Measurements from ENCODE around the gene SYP. TPM values are rescaled to one million over a fixed set of nuclear protein-coding genes. Genes with fewer than 3 reads are reported as not detected.

The SYP gene
- polyA plus RNA-seq, 6 donors from 2014 or later: 0.15 to 1.3 (median 0.47) TPM; not detected in 1

DNA sequence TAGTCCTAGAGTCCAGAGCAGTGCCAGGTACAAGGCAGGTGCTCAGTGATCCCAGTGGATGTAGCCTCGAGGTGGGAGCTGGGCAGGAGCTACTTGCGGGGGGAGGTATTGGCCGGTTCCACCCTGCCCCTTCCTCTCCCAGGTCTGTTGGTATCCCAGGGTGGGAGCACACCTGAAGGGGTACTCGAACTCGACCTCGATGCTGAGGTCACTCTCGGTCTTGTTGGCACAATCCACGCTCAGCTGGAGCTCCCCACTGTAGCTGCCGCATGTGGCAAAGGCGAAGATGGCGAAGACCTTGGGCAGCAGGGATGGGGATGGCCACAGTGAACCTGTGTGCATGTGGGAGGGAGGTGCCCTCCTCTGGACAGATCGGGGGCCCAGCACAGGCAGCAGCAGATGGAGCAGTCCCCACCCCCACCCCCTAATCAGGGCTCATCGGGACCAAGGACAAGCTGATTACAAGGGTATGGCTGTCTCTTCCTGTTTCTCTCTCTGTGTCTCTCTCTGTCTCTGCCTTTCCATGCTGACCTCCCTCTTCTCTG lies 2.4 kb downstream of the SYP start:
- no peaks in the 10 kb centered on the region for H3K36me3 Mint-ChIP-seq
- H3K4me3 Mint-ChIP-seq: peak overlapping the region in 2 of 8 donors; percentile 17 to 79
- DNase-seq (no peak), ATAC-seq (ENCODE audit: low read depth in 2 of 2) (no peak)
- no peak overlapping the region for H3K27ac Mint-ChIP-seq
- peaks cover 15 to 22% (median 18%) of the 10 kb centered on the region in 3 donors for H3K4me1 Mint-ChIP-seq
- H3K9me3 Mint-ChIP-seq: peaks cover 0 to 2% (median 0%) of the 10 kb centered on the region in 7 donors
- peaks cover 0 to 11% (median 0%) of the 10 kb centered on the region in 3 donors for H3K27me3 Mint-ChIP-seq

DNA sequence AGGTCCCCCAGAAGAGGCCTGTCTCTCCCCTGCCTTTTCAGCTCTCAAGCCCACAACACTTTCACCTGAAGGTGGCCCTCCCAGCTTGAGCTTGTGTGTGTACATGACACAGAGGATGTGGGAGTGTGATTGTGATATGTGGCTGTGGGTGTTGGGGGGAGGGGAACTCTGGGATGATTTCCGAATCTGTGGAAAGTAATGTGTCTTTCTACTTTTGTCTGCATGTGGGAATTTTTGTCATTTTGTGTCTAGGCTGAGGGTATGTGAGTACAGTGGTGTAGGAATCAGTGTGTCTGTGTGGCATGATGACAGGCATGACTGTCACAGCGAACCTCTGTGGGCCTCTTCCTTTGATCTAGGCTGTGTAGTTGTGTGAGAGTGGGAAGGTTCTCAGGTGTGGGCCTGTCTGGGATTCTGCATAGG lies 6.4 kb downstream of the SYP start:
- H3K9me3 Mint-ChIP-seq: peaks cover 0 to 2% (median 0%) of the 10 kb centered on the region in 7 donors
- H3K4me3 Mint-ChIP-seq: peak overlapping the region in 1 of 8 donors; percentile 82
- H3K27ac Mint-ChIP-seq: no peak overlapping the region
- no peak for DNase-seq
- H3K4me1 Mint-ChIP-seq: peaks cover 21 to 28% (median 22%) of the 10 kb centered on the region in 3 donors
- H3K27me3 Mint-ChIP-seq: peaks cover 0 to 9% (median 0%) of the 10 kb centered on the region in 3 donors
- ATAC-seq (ENCODE audit: low read depth in 2 of 2): no peak
- no peaks in the 10 kb centered on the region for H3K36me3 Mint-ChIP-seq

DNA sequence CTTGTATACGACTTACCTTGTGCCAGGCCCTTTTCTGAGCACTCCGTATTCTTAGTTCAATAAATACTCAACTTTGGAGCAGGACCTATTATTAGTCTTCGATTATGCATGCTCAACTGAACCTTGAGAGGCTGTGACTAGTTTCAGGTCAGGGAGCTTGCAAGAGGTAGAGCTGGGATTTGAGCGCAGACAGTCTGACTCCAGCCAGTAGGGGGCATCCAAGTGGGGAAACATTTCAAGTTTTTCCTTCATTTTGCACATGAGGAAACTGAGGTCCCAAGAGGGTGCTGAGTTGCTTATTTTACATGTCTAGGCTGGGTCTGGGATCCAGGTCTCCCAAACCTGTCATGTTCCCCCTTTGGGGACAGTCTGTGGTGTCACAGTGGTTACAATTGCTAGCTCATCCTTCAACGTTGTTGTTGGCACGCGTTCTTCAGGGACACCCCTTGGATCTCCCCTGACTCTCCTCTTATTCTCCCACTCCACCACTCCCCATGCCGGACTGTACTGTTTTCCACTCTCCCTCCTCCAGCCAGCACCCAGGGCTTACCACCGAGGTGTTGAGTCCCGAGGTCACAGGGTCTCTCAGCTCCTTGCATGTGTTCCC lies 7.2 kb downstream of the SYP start:
- Mint-ChIP-seq H3K9me3 (peaks cover 0 to 2% (median 0%) of the 10 kb centered on the region in 7 donors), H3K27ac (peak overlapping the region in 2 of 6 donors; percentile 23 to 59), H3K27me3 (peaks cover 0 to 2% (median 0%) of the 10 kb centered on the region in 3 donors), H3K36me3 (no peaks in the 10 kb centered on the region), H3K4me3 (peak overlapping the region in 4 of 8 donors; percentile 8 to 81 (median 50)), H3K4me1 (peaks cover 19 to 23% (median 20%) of the 10 kb centered on the region in 3 donors)
- DNase-seq (no peak), ATAC-seq (ENCODE audit: low read depth in 2 of 2) (no peak)

DNA sequence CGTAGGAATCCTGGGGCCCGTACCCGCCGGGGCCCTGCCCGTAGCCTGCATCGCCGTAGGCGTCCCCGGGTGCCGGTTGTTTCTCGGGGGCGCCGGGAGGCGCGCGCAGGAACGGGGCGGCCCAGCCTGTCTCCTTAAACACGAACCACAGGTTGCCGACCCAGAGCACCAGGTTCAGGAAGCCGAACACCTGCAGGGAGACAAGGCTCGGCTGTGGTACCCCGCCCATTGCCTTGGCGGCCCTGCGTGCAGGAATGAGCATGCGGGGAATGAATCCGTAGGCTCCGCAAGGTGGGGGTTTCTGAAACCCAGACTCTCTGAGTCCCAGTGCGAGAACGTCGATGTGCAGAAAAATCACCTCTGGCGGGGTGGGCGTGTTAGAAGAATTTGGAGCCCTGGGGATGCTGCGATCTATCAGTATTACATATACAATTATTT lies 8.4 kb downstream of the SYP start:
- peak overlapping the region in 4 of 6 donors; percentile 57 to 97 (median 90) for H3K27ac Mint-ChIP-seq
- H3K9me3 Mint-ChIP-seq: peaks cover 0 to 2% (median 0%) of the 10 kb centered on the region in 7 donors
- H3K36me3 Mint-ChIP-seq: no peaks in the 10 kb centered on the region
- ATAC-seq (ENCODE audit: low read depth in 2 of 2): peak; percentile 2 to 13
- no peak for DNase-seq
- peak overlapping the region; percentile 77 to 97 (median 94) for H3K4me3 Mint-ChIP-seq
- H3K4me1 Mint-ChIP-seq: peaks cover 20 to 27% (median 24%) of the 10 kb centered on the region in 3 donors
- no peaks in the 10 kb centered on the region for H3K27me3 Mint-ChIP-seq

DNA sequence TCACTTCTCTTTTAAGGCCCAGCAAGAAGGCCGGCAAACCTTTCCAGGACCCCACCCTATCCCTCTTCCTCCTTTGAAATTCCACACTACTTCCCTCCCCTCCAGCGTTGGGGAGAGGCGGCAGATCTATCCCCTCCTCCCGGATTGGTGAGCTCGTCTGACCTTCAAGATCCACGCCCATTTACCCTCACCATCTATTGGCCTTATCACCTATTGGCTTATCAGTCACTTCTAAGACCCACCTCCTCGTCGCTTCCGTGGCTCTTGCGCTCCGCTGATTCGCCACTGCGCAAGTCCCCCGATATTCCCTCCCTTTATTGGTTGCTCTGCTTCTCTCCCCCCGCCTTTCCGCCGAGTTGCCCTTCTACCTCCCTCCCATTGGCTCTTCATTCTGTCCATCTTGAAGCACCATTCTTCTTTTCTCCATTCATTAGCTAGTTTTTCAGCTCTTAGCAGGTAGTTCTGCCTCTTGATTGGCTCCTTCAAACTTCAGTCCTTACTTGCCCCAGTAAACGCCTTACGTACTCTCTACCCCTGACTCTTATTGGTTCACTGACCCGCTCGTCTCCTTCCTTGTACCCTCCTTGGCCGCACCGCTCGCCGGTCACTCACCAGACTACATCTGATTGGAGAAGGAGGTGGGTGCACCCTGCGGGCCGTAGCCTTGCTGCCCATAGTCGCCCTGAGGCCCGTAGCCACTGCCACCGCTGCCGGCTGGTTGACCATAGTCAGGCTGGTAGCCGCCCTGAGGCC lies 9.0 kb downstream of the SYP start:
- ATAC-seq (ENCODE audit: low read depth in 2 of 2) (peak; percentile 81 to 82), DNase-seq (peak; percentile 88)
- Mint-ChIP-seq H3K4me1 (peaks cover 24 to 28% (median 27%) of the 10 kb centered on the region in 3 donors), H3K9me3 (peaks cover 0 to 2% (median 0%) of the 10 kb centered on the region in 7 donors), H3K27ac (peak overlapping the region; percentile 86 to 97 (median 96)), H3K27me3 (no peaks in the 10 kb centered on the region), H3K4me3 (peak overlapping the region; percentile 77 to 97 (median 94)), H3K36me3 (no peaks in the 10 kb centered on the region)

DNA sequence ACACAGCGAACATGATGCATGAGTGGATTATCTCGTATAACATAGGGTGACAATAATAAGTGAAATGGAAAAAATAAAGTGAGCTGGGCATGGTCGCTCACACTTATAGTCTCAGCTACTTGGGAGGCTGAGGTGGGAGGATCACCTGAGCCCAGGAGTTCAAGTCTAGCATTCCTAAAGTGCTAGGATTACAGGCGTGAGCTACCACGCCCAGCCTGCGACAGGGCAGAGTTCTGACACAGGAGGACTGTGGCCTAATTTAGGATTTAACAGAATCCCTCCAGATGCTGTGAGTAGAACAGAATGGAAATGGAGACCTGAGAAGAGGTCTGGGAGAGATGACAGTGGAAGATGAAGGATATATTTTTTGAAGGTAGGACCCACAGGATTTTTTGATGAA lies 10.4 kb downstream of the SYP start:
- peaks cover 0 to 2% (median 0%) of the 10 kb centered on the region in 7 donors for H3K9me3 Mint-ChIP-seq
- no peak for ATAC-seq (ENCODE audit: low read depth in 2 of 2)
- no peaks in the 10 kb centered on the region for H3K36me3 Mint-ChIP-seq
- no peak for DNase-seq
- no peaks in the 10 kb centered on the region for H3K27me3 Mint-ChIP-seq
- peak overlapping the region in 6 of 8 donors; percentile 37 to 95 (median 89) for H3K4me3 Mint-ChIP-seq
- H3K4me1 Mint-ChIP-seq: peaks cover 29 to 38% (median 36%) of the 10 kb centered on the region in 3 donors
- peak overlapping the region; percentile 40 to 96 (median 74) for H3K27ac Mint-ChIP-seq

DNA sequence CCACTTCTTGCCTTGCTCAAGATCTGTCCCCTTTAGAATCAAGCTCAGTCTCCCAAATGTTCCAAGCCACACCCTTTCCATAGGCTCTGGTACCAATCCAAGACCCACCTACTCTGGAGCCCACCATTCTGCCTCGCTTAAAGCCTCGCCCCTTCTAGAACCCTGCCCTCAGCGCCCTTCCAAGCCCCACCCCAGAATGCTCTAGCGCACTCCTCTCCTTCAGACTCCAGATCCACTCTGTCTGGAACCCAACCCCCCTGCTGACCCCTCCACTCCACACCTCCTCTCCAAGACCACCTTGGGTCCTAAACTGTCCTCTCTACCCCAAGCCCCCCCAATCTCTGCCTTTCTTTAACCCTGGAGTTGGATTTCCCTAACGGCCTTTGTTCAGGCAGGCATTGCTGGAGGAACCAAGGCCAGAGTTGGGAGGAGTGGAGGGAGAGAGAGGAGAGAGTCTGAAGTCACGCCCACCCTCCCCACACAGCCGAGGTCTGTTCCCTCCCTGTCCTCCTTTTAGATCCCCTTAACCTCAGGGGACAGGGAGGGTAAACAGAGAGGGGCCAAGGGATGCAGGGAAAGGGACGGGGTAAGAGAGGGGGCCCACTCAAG lies 11.4 kb downstream of the SYP start:
- DNase-seq (no peak), ATAC-seq (ENCODE audit: low read depth in 2 of 2) (no peak)
- H3K27me3 Mint-ChIP-seq: no peaks in the 10 kb centered on the region
- peaks cover 32 to 45% (median 39%) of the 10 kb centered on the region in 3 donors for H3K4me1 Mint-ChIP-seq
- peak overlapping the region in 1 of 8 donors; percentile 85 for H3K4me3 Mint-ChIP-seq
- no peaks in the 10 kb centered on the region for H3K36me3 Mint-ChIP-seq
- peaks cover 0 to 2% (median 0%) of the 10 kb centered on the region in 7 donors for H3K9me3 Mint-ChIP-seq
- H3K27ac Mint-ChIP-seq: no peak overlapping the region

DNA sequence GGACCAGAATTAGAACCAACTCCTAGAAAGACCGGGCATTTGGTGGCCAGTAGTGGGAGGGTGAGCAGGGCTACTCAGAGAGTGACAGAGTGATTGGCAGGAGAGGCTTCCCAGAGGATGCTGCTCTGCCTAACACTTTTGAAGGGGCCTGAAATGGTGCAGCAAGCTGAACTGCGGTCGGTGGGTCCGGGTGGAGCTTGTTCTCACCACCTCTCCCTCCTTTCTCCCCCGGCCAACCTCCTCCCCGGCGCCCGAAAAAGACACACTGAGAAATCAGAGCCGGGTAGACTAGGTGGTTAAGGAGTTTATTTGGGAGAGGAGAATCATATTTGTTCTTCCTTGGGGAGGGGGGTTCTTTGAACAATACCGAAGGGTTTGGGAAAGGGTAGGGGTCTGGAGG lies 12.5 kb downstream of the SYP start:
- DNase-seq (no peak), ATAC-seq (ENCODE audit: low read depth in 2 of 2) (no peak)
- Mint-ChIP-seq H3K4me1 (peaks cover 30 to 42% (median 37%) of the 10 kb centered on the region in 3 donors), H3K9me3 (peaks cover 0 to 1% (median 0%) of the 10 kb centered on the region in 7 donors), H3K36me3 (no peaks in the 10 kb centered on the region), H3K27ac (peak overlapping the region in 2 of 6 donors; percentile 15 to 77), H3K4me3 (peak overlapping the region in 2 of 8 donors; percentile 47 to 63), H3K27me3 (no peaks in the 10 kb centered on the region)

DNA sequence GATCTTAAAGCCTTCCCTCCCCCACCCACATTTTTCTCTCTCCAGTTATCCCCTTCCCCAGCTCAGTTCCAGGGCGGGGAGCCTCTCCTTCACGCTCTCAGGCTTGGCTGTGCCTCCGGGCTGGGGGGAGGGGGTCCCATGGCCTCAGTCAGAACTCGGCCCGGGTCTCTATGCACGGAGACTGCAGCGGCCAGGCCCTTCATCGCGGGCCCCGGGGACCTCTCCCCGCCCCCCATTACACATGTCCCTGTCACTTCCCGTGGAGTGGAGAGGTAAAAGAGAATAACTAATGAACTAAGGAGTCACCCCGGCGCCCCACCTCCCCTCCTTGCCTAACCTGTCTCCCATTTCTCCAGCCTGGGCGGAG lies 13.0 kb downstream of the SYP start:
- Mint-ChIP-seq H3K9me3 (peaks cover 0 to 1% (median 0%) of the 10 kb centered on the region in 7 donors), H3K27me3 (no peaks in the 10 kb centered on the region), H3K27ac (peak overlapping the region in 1 of 6 donors; percentile 59), H3K4me3 (peak overlapping the region in 6 of 8 donors; percentile 37 to 77 (median 71)), H3K4me1 (peaks cover 32 to 42% (median 37%) of the 10 kb centered on the region in 3 donors), H3K36me3 (no peaks in the 10 kb centered on the region)
- ATAC-seq (ENCODE audit: low read depth in 2 of 2) (no peak), DNase-seq (no peak)

DNA sequence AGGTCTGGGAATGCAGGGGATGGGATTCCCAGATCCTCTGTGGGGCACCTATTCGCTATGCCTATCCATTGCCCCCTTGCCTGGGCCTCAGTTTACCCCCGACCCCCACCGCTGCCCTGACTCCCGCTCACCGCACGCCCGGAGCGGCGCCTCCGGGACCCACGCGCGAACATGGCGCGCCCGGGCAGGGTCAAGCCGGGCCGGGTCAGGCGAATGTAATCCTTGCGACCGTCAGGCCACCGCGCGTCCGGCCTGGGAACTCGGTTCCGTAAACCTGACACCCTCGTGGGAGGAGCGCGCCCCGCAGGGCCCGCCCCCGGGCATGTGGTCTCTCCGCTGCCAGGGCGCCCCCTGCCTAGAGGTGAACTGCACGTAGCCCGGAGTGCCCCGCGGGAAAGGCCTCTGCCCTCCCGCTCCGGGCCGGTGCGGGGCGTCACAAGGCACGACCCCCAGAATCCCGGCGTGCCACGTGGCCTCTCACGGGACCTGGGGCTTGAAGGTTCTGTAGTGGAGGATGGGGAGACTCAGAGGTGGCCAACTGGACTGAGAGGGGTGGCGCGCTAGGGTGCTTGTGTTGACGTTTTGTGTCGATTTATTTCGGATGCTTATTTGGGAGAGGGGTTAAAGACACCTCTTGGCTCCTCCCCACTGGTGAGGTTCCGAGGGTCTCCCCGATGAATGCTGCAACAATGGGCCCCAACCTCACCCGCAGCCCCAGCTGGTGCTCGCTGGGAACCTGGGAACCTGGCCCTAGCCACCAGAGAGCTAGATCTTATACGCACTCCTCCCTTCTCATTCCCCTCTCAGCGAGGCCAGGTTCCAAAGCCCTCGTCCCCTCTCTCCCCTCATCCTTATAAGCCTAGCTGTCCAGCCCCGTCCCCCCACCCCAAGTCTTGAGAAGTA lies 13.6 kb downstream of the SYP start, which contains the start of gene PRICKLE3:
TSS of gene PRICKLE3 (minus strand) at position 249 of the 903 bp plus-strand sequence. CDS start at position 173, 76 bp downstream.
- DNase-seq: peak; percentile 78
- Mint-ChIP-seq H3K36me3 (no peaks in the 10 kb centered on the region), H3K4me3 (peak within 1 kb of the TSS; percentile 77 to 93 (median 86)), H3K4me1 (peaks cover 32 to 40% (median 37%) of the 10 kb centered on the region in 3 donors), H3K27me3 (no peaks in the 10 kb centered on the region), H3K27ac (peak within 1 kb of the TSS in 3 of 6 donors; percentile 47 to 91 (median 59)), H3K9me3 (peaks cover 0 to 1% (median 0%) of the 10 kb centered on the region in 7 donors)
- peak; percentile 31 to 42 for ATAC-seq (ENCODE audit: low read depth in 2 of 2)

DNA sequence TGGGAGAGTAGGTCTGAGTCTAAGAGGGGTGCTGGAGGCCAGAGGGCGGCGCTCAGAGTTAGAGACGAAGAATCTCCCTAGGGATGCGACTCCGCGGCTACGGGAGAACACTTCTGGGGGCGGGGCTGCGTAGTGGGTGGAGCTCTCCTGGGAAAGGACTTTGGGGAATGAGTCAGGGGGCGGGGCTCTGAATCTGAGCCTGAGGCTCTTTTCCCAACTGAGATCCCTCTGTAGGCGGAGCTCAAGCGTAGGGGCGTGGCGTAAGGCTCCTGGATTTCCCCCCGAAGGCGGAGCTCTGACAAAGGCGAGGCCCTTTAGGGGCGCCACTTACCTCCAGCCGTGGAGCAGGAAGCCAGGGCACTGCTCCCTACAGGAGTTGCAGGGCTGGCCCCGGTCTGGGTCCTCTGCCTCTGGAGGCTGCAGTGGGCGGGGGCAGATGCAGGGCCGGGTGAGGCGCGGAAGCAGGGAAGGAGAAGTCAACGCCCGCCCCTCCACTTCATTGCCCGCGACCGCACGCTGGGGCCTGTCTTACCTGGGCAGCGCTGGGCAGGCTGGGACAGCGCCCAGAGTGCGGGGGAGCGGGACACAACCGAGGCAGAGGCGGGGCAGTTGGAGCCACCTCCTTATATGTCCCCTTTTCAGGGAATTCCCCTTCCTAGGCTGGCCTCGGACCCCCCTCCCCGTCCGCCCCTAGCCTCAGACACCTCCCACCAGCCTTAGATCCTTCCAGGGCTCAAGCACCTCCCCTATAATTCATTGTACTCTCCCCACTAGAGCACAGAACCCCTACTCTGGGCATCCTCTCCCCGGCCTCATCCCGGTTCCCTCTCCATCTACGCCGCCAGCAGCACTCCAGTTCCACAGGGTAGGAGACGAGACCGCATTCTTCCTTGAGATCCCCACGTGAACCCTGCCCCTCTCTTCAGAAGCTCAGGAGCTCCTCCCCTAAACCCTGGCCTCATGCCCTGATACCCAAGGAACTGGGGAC lies 15.4 kb downstream of the SYP start:
- peak overlapping the region; percentile 77 to 93 (median 86) for H3K4me3 Mint-ChIP-seq
- peak; percentile 26 for DNase-seq

More for the DNA sequence above, 15.4 kb downstream of the SYP start:
- H3K4me1 Mint-ChIP-seq: peaks cover 23 to 33% (median 27%) of the 10 kb centered on the region in 3 donors
- peak overlapping the region in 5 of 6 donors; percentile 47 to 91 (median 76) for H3K27ac Mint-ChIP-seq
- peaks cover 0 to 12% of the 10 kb centered on the region in 2 donors for H3K36me3 Mint-ChIP-seq
- no peaks in the 10 kb centered on the region for H3K9me3 Mint-ChIP-seq
- peak; percentile 45 to 53 for ATAC-seq (ENCODE audit: low read depth in 2 of 2)
- H3K27me3 Mint-ChIP-seq: no peaks in the 10 kb centered on the region
